WTC11 (cell line): ENCODE results near the gene CCDC127.

Source experiments
- NFYB ChIP-seq: sonication (generic); formaldehyde crosslinking; conservative IDR thresholded peaks from 2 replicates; pipeline ENCODE4 v1.8.0; 2022; ENCODE audit warnings: low read depth, missing genetic modification reagents
- PRDM15 ChIP-seq: sonication (generic); formaldehyde crosslinking; IDR thresholded peaks from 2 replicates; pipeline ENCODE4 v1.8.0; 2022; ENCODE audit warnings: missing genetic modification reagents
- TP53 ChIP-seq: sonication (generic); formaldehyde crosslinking; IDR thresholded peaks from 2 replicates; pipeline ENCODE4 v1.8.1; 2023; ENCODE audit warnings: mild to moderate bottlenecking, missing genetic modification reagents
- USF2 ChIP-seq: sonication (generic); formaldehyde crosslinking; IDR thresholded peaks from 2 replicates; pipeline ENCODE4 v1.8.1; 2023; ENCODE audit warnings: mild to moderate bottlenecking, missing genetic modification reagents, moderate library complexity
- ZBTB43 ChIP-seq: sonication (generic); formaldehyde crosslinking; IDR thresholded peaks from 2 replicates; pipeline ENCODE4 v1.8.1; 2023; ENCODE audit warnings: mild to moderate bottlenecking, missing genetic modification reagents
- TF ChIP-seq, protein P1 (sequence below): fragments of 200-600 bp; IDR thresholded peaks from 2 replicates; pipeline ENCODE4 v1.8.0; 2022; ENCODE audit warnings: antibody characterized with exemption

- TF ChIP-seq ZBTB43 (CRISPR knock-in tag) (no peak), USF2 (CRISPR knock-in tag) (no peak), TP53 (CRISPR knock-in tag) (no peak), PRDM15 (CRISPR knock-in tag) (no peak), NFYB (CRISPR knock-in tag) (no peak)
- TF ChIP-seq, protein P1, sequence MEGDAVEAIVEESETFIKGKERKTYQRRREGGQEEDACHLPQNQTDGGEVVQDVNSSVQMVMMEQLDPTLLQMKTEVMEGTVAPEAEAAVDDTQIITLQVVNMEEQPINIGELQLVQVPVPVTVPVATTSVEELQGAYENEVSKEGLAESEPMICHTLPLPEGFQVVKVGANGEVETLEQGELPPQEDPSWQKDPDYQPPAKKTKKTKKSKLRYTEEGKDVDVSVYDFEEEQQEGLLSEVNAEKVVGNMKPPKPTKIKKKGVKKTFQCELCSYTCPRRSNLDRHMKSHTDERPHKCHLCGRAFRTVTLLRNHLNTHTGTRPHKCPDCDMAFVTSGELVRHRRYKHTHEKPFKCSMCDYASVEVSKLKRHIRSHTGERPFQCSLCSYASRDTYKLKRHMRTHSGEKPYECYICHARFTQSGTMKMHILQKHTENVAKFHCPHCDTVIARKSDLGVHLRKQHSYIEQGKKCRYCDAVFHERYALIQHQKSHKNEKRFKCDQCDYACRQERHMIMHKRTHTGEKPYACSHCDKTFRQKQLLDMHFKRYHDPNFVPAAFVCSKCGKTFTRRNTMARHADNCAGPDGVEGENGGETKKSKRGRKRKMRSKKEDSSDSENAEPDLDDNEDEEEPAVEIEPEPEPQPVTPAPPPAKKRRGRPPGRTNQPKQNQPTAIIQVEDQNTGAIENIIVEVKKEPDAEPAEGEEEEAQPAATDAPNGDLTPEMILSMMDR = no peak
Observed at GRCh38 chr5:189976-190365, 28.0 kb downstream of the CCDC127 start.
